Neural progenitor cell (in vitro differentiated cells): ENCODE measurements around the gene EFNA3.

Experiments
- CTCF ChIP-seq: fragments of 200-600 bp; sonication (generic); IDR thresholded peaks from 2 replicates; pipeline ENCODE4 v1.5.1; 2017; ENCODE audit warnings: antibody characterized with exemption, mild to moderate bottlenecking
- EZH2 ChIP-seq: fragments of 200-600 bp; sonication (generic); IDR thresholded peaks from 2 replicates; pipeline ENCODE4 v1.6.1; 2017; ENCODE audit warnings: antibody characterized with exemption, mild to moderate bottlenecking, moderate library complexity

- TF ChIP-seq CTCF (no peak), EZH2 (no peak)
These were observed 28.7 kb upstream of the EFNA3 start for GRCh38 chr1:155049651-155050559.
